Measurements from ENCODE around the gene DLG5. TPM values are rescaled to one million over a fixed set of nuclear protein-coding genes. Genes with fewer than 3 reads are reported as not detected.

DLG5 gene
- polyA plus RNA-seq, 1 of the 3 experiments (the other 2 are of a cell fraction) = 31.3 TPM

DNA sequence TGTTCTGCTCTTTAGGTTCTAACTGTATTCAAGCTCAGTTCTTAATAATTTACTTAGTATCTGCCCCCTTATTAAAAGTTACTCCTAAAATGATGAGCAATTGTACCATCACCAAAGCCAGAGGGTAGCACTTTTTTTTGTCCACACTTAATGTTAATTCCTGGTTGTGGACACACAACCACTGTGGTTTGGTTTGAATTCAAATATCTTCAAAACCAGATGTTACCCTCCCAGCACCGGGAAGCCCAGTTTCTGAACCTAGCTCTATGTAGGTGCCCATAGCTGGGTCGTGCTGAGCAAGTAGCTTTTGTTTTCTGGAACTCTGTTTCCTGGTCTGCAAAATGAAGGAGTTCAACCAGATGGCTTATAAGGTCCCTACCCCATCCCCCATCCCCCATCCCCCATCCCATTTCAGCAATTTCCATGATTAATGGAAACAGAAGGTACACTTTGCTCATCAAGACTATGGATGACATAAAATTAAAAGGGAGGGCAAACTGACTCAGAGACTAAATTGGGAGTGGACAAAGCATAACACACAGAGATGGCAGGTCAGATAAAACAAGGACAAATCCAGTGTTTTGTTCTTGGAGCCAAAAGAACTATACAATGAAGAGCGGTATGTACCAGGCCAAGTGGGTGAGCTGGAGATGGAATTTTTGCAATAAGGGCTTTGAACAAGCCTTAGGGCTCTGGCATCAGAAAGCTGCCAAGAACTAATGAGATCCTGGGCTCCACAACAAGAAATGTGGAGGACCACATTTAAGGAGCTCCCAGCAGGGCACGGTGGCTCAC is 56.7 kb downstream of the DLG5 start:
- Histone ChIP-seq H3K4me2 (peak overlapping the region; percentile 37; the same call in 1 of the 2 replicates), H3K9me2 (no peaks in the 10 kb centered on the region), H3K9me3 (no peaks in the 10 kb centered on the region), H3K27me3 (ENCODE audit: insufficient read depth) (no peaks in the 10 kb centered on the region), H3K9ac (no peak overlapping the region), H3K79me2 (ENCODE audit: insufficient read depth) (peaks cover 46% of the 10 kb centered on the region), H3F3A (replicated peaks; ENCODE audit: insufficient read depth) (peaks cover 7% of the 10 kb centered on the region), H3K4me1 (ENCODE audit: control insufficient read depth in 1 of 2, insufficient read depth in 2 of 2, low read depth in 1 of 2, low read length in 1 of 2) (peaks cover 34 to 89% of the 10 kb centered on the region in 2 experiments), H3K4me3 (ENCODE audit: low read depth in 2 of 2, low read length in 1 of 2) (no peak overlapping the region), H4K20me1 (ENCODE audit: insufficient read depth) (peaks cover 43% of the 10 kb centered on the region), H2AFZ (ENCODE audit: low read depth) (no peak overlapping the region), H3K36me3 (replicated peaks in 1 of 2; ENCODE audit: control insufficient read depth in 1 of 2, insufficient read depth in 2 of 2, low read length in 1 of 2) (peaks cover 4 to 19% of the 10 kb centered on the region in 2 experiments), H3K27ac (ENCODE audit: low read depth in 2 of 2, low read length in 1 of 2) (peak overlapping the region in 1 of 2 experiments; percentile 98; a peak in 2 of 4 replicates)
- ChIA-PET POLR2A (interaction anchor here (0.6 kb wide), 1 partner anchor 23 kb away, joined by 3 read pairs; no protein-coding TSS in a partner anchor), CTCF (interaction anchor here (1.0 to 1.9 kb wide), 3 partner anchors 17 to 160 kb away, joined by 3 to 7 read pairs (median 5); partner anchors contain the start of gene POLR3A)
- WGBS (ENCODE audit: low lambda C conversion rate) = 70% methylated on average over 4 of the region's 4 CpGs
- TF ChIP-seq JUND (IDR thresholded peaks at IDR 0.05) = no peak
- TF ChIP-seq TCF12 (IDR thresholded peaks at IDR 0.05) = peak; percentile 16; the same call in 1 of the 2 replicates
- TF ChIP-seq CHD2 (IDR thresholded peaks at IDR 0.05; ENCODE audit: low read length, partially characterized antibody) = peak; percentile 24
- TF ChIP-seq, protein P1, sequence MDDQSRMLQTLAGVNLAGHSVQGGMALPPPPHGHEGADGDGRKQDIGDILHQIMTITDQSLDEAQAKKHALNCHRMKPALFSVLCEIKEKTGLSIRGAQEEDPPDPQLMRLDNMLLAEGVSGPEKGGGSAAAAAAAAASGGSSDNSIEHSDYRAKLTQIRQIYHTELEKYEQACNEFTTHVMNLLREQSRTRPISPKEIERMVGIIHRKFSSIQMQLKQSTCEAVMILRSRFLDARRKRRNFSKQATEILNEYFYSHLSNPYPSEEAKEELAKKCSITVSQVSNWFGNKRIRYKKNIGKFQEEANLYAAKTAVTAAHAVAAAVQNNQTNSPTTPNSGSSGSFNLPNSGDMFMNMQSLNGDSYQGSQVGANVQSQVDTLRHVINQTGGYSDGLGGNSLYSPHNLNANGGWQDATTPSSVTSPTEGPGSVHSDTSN (IDR thresholded peaks at IDR 0.05) = no peak
- no peak for DNase-seq

DNA sequence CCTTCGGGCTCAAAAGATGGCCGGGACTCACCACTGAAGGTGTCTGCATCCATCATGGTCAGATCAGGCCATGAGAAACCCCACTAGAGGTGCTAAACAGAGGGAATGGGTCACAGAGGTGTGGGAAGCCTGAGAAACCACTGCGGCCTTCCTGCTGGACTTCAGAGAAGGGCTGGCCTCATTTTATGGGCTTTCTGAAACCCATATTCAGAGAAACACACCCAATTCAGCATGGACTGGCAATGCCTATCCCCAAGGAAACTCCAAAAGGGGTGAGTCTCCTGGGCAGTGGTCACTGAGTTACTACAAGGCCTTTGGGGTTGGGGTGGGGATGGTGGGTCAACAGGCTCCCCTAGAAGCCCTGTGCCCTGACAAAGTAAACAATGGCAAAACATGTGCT is 58.0 kb downstream of the DLG5 start:
- peaks cover 33% of the 10 kb centered on the region for H3K79me2 ChIP-seq (ENCODE audit: insufficient read depth)
- H3F3A ChIP-seq (replicated peaks; ENCODE audit: insufficient read depth) = no peaks in the 10 kb centered on the region
- H2AFZ ChIP-seq (ENCODE audit: low read depth) = no peak overlapping the region
- no peak overlapping the region for H3K9ac ChIP-seq
- peaks cover 21 to 89% of the 10 kb centered on the region in 2 experiments for H3K4me1 ChIP-seq (ENCODE audit: control insufficient read depth in 1 of 2, insufficient read depth in 2 of 2, low read depth in 1 of 2, low read length in 1 of 2)
- H3K9me2 ChIP-seq = no peaks in the 10 kb centered on the region
- no peak overlapping the region; a peak in 1 of 4 replicates for H3K27ac ChIP-seq (ENCODE audit: low read depth in 2 of 2, low read length in 1 of 2)
- WGBS (ENCODE audit: low lambda C conversion rate) = 96% methylated on average over 3 of the region's 3 CpGs
- H4K20me1 ChIP-seq (ENCODE audit: insufficient read depth) = peaks cover 37% of the 10 kb centered on the region
- CTCF ChIA-PET = interaction anchor here (1.1 to 1.4 kb wide), 2 partner anchors 22 to 161 kb away, joined by 5 to 7 read pairs; partner anchors contain the start of gene POLR3A
- no peak for DNase-seq
- H3K36me3 ChIP-seq (replicated peaks in 1 of 2; ENCODE audit: control insufficient read depth in 1 of 2, insufficient read depth in 2 of 2, low read length in 1 of 2) = peaks cover 4 to 21% of the 10 kb centered on the region in 2 experiments
- H3K27me3 ChIP-seq (ENCODE audit: insufficient read depth) = no peaks in the 10 kb centered on the region
- no peak overlapping the region for H3K4me2 ChIP-seq
- TF ChIP-seq, protein P2, sequence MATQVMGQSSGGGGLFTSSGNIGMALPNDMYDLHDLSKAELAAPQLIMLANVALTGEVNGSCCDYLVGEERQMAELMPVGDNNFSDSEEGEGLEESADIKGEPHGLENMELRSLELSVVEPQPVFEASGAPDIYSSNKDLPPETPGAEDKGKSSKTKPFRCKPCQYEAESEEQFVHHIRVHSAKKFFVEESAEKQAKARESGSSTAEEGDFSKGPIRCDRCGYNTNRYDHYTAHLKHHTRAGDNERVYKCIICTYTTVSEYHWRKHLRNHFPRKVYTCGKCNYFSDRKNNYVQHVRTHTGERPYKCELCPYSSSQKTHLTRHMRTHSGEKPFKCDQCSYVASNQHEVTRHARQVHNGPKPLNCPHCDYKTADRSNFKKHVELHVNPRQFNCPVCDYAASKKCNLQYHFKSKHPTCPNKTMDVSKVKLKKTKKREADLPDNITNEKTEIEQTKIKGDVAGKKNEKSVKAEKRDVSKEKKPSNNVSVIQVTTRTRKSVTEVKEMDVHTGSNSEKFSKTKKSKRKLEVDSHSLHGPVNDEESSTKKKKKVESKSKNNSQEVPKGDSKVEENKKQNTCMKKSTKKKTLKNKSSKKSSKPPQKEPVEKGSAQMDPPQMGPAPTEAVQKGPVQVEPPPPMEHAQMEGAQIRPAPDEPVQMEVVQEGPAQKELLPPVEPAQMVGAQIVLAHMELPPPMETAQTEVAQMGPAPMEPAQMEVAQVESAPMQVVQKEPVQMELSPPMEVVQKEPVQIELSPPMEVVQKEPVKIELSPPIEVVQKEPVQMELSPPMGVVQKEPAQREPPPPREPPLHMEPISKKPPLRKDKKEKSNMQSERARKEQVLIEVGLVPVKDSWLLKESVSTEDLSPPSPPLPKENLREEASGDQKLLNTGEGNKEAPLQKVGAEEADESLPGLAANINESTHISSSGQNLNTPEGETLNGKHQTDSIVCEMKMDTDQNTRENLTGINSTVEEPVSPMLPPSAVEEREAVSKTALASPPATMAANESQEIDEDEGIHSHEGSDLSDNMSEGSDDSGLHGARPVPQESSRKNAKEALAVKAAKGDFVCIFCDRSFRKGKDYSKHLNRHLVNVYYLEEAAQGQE (IDR thresholded peaks at IDR 0.05; ENCODE audit: low read depth, low read length) = no peak
- no peak for TF ChIP-seq SIN3A (IDR thresholded peaks at IDR 0.05; ENCODE audit: borderline replicate concordance, low read depth, low read length)
- TF ChIP-seq TCF12 (IDR thresholded peaks at IDR 0.05) = no peak
- TF ChIP-seq TEAD4 (IDR thresholded peaks at IDR 0.05; ENCODE audit: borderline replicate concordance, insufficient read depth) = no peak
- no peak for TF ChIP-seq EP300 (IDR thresholded peaks at IDR 0.05; ENCODE audit: borderline replicate concordance in 1 of 2, low read depth in 1 of 2, low read length in 1 of 2)
- TF ChIP-seq, protein P3, sequence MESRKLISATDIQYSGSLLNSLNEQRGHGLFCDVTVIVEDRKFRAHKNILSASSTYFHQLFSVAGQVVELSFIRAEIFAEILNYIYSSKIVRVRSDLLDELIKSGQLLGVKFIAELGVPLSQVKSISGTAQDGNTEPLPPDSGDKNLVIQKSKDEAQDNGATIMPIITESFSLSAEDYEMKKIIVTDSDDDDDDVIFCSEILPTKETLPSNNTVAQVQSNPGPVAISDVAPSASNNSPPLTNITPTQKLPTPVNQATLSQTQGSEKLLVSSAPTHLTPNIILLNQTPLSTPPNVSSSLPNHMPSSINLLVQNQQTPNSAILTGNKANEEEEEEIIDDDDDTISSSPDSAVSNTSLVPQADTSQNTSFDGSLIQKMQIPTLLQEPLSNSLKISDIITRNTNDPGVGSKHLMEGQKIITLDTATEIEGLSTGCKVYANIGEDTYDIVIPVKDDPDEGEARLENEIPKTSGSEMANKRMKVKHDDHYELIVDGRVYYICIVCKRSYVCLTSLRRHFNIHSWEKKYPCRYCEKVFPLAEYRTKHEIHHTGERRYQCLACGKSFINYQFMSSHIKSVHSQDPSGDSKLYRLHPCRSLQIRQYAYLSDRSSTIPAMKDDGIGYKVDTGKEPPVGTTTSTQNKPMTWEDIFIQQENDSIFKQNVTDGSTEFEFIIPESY (IDR thresholded peaks at IDR 0.05; ENCODE audit: borderline replicate concordance, low read depth) = no peak
- POLR2A ChIA-PET = no interaction called here
- no peak overlapping the region for H3K4me3 ChIP-seq (ENCODE audit: low read depth in 2 of 2, low read length in 1 of 2)
- H3K9me3 ChIP-seq = no peaks in the 10 kb centered on the region
